Nucleus accumbens (tissue), 56 donors: ENCODE measurements around the gene KCNE2.

Source experiments
- DNase-seq, 56 donors: peaks; one replicate each; lab custom pipeline; 2025; lab: John Stamatoyannopoulos, UW

The KCNE2 gene, protein sequence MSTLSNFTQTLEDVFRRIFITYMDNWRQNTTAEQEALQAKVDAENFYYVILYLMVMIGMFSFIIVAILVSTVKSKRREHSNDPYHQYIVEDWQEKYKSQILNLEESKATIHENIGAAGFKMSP

DNA sequence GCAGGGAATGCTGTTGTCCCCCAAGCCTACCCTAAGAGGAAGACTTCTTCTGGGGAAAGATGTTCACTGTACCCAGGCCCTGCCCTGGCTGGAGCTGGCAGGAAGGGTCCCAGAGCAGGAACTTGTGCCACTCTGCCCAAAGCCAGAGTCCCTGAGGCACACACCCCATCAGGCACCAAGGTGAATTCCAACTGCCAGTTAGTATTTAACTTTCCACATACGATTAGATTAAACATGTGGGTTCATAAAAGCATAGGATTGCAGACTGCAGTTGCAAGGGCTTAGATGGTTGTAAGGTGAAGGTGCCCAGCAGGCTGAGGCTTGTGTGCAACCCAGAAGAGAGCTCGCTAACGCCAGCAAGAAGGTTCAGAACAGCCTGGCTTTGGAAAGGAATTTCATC is at the start of gene KCNE2:
KCNE2 (plus strand) TSS at position 274 of the 400 bp plus-strand sequence. CDS start 6,473 bp downstream, outside the sequence.
- DNase-seq = no peak

DNA sequence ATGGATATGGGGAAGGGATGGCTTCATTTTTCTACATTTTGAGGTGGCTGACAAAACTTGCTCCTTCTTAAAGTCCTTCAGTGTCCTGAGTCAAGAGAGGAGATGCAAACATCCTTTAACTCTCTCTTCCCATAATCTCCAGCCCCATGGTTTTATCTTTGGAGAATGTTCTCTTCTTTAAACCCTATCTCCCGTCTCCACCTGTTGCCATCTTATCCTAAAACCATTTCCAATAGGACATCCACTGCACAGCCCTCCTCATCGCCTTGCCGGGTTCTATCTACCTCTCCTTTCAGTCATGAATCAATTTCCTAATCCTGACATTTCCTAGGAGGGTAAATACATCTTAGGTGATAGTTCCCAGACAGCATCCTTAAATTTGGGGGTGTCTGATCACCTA is 44.2 kb upstream of the KCNE2 start:
- no peak for DNase-seq

DNA sequence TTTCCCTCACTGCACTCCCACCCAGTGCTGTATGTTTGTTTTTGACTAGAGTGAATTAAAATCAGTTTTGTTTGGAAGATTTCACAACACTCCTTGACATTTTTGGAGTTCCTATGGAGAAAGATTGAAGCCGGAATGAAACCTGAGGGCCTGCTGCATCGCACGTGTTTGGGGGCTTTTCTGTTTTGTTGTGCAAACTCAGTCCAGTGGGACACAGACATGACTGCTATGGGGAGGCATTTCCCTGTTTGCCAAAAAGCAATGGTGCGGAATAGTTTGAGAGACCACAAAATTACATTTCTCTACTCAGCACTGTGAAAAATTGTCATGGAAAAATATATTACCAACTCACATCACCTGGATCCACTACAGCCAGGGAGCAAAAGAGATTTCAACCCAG is 43.8 kb upstream of the KCNE2 start:
- no peak for DNase-seq

DNA sequence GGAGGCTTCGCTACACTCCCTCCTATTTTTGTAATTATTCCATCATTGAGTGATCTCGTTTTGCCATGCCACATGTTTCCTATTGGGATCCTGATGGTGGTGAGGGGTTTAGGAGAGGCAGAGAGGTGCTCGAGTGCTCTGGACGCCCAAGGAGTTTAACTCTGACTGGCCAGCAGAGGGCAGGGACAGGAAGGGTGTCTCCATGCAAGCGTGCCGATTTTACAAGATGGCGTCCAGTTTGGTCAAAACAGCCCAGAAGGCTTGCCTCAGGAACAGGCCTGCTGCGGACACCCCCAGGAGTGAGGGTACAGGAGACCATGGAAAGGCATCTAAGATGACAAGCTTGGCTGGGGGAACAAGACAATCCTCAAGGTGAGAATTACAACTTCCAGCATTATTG is 33.8 kb upstream of the KCNE2 start:
- DNase-seq = no peak

DNA sequence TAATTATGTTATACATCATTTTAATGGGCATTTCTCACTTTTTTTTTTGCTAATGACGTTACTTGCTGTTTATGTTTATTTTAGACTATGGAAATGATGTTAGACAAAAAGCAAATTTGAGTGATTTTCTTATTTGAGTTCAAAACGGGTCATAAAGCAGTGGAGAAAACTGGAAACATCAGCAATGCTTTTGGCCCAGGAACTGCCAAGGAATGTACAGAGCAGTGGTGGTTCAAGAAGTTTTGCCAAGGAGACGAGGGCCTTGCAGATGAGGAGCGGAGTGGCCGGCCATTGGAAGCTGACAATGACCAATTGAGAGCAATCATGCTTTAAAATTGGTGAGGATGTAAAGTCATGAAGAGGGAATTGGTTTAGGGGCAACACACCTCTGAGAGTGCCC is 32.1 kb upstream of the KCNE2 start:
- DNase-seq = no peak

DNA sequence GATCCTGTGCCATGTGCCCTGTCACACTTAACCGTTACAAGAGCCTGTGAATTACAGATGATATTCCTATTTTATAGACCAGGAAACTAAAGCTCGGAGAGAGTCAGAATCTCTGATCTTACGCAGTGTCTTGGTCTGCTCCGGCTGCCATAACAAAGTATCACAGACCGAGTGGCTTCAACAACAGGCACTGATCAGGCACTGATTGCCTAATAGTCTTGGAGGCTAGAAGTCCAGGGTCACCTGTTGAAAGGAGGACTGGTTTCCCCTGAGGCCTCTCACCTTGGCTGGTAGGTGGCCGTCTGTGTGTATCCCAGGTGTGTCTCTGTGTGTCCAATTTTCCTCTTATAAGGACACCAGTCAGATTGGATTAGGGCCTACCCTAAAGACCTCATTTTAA is 31.5 kb upstream of the KCNE2 start:
- no peak for DNase-seq

DNA sequence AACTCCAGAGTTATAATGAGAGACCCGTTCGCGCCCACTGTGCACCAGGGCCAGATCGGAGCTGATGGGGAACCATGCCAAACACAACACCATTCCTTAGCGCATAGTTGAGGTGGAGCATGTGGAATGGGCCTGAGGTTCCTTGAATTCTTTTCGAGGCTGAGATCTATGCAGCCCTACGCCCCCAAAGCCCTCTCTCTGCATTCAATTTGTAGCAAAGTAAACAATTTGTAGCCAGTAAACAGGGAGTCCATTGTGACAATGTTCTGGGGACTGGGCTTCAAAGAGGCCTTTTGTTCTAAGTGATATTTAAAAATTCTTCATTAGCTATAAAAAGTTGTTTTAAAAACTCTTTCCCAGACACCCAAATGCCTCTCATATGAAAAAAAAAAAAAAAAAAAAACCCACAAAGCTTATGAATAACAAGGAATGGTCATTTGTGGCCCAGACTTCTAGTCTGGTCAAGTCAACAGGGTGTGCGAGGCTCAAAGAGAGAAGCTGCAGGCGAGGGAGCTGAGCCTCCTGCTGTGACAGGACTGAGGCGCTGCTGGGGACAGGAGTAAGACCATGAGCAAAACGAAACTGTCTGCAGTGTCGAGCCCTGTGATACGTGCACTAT is 30.6 kb upstream of the KCNE2 start:
- peak in 1 of 56 donors; percentile 6 for DNase-seq

DNA sequence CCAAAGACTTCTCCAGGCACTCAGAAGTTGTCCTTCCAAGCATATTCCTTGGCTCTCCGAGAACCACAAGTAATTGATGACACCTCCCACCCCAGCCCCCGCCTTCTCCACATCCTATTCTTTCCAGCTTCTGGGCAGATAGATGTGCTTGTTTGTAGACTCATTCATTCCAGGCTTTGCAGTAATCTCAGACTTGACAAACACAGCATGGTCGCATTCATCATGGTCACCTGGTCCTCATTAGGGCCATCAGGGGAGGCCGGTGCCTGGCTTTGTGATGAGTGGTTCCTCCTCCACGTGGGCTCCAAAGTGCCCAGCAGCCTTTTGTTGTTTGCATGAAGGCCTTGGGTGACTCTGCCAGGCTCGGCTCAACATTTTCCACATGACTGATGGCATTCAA is 28.5 kb upstream of the KCNE2 start:
- peak in 2 of 56 donors; percentile 7 to 17 for DNase-seq

DNA sequence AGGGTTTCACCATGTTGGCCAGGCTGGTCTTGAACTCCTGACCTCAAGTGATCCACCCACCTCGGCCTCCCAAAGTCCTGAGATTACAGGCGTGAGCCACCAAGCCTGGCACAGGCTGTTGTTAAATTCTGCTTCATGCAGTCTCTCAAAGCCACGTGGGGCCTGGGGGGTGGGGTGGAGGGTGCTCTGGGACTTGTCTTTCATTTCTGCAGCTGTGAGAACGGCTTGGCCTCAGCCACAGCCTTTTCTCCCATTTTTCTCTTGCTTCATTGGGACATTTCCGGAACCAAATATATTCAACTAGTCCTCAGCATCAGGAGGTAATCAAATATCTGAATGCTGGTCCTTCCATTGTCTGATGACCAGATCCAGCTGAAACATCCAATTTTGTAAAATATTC is 27.6 kb upstream of the KCNE2 start:
- no peak for DNase-seq

DNA sequence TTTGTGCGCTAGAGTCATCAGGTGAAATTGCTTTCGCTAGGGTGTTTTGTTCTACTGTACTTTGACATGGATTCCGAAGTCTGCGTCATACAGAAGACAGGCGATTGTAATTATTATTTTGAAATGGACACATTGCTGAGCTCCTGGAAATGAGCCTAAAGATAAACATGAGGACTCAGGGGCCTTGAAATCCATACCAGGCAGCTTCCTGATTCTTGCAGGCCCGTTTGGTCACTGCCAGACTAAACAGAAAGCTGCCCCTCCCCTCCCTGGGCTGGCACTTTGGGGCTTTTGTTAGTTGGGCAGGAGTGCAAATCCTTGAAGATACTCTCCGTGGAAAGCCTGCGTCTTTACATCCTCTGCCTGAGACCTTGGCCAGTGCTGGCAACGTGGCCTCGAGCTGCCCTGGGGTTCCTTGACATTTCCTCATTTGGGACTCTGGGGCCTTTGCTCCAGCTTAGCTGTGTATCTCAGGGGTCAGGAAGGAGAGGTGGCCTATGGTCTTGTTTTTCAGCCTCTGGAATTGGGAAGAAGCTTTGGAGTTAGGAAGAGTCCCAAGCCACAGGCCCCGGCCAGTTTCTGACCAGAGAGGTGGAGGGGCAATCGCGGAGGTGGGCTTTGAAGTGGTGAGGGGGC is 26.9 kb upstream of the KCNE2 start:
- no peak for DNase-seq

DNA sequence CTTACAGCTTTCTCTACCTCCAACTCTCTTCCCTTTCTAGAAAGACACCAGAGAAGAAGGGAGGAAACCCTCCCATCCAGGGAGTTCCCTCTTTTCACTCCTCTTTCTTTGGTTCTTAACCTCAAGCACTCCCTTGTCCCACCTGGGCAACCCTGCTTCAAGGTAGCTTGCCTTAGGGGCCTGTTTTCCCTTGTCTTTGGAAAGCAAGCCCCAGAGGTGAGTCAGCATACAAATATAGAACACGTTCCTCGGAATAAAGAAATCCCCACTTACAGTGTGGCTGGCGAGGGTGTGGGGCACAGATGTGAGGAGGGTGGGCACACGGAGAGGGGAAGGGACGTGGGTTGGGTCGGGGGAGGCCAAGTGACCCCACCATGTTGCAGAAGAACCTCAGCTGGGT is 26.1 kb upstream of the KCNE2 start:
- no peak for DNase-seq

DNA sequence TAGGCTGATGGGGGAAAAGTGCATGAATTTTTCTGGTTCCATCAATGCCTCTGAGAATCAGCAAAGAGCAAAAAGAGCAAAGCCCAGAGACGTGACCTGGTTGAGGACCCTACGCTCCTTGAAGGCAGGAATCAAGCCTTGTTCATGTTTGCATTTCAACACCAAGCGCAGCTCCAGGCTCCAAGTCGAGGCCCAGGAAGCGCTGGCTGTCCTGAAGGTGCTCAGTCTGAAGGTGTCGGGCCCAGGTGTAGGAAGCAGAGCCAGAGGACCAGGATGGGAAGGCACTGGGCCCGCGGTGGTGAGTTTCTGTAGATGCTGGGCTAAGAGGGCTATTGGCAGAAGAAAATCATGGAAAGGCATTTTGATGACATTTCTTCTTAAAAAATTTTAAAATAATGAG is 25.6 kb upstream of the KCNE2 start:
- DNase-seq = no peak

DNA sequence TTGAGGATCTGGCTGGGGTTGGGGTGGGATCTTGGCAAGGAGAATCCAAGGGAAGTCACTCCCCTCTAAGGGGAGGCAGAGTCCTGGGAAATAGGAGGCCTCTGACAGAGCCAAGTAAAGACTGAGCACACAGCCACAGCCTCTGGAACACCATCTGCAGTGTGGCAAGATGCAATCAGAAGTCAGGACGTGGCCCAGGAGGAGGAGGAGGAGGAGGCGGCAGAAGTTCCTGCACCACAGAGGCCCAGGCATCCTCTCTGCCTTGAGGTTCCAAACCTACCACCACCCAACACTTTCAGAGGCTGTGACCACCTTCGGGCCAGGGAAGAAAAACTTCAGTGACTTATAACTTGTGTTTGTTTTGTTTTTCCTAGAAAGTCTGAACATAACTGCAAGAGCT is 23.7 kb upstream of the KCNE2 start:
- no peak for DNase-seq

DNA sequence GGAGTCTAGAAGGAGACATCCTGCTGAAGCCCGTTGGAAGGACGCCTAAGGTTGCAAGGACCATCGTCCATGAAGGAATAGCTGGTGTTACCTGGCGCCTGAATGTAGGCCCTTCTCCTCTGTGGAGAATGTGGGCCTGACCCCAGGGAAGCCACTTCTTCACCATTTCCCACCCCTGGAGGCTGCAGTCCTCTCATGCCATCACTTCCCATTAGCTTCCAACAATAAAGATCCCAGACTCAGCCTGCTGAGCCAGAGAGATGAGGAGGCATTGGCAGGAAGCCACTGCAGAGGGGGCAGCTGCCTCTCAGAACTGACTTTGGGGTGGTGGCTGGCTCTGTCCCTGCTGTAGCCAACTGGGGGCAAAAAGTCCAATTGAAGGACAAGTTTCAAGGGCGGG is 21.3 kb upstream of the KCNE2 start:
- no peak for DNase-seq

DNA sequence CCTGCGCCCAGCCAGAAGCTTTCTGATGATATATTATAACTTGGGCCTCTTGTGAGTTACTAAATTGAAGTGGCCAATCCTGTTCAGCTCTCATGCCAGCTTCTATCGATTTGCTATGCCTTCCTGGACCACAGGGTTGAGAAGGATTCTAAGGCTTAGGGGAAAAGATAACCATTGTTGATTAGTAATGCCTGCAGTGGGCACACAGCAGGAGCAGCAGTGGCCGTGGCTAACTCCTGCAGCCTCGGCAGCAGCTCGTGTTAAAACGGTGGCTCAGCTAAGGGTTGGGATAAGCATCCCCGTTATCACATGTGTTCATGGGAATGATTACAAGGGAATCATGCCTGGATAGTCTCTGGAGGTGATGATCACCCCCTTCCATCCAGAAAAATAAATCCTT is 20.5 kb upstream of the KCNE2 start:
- DNase-seq = no peak

DNA sequence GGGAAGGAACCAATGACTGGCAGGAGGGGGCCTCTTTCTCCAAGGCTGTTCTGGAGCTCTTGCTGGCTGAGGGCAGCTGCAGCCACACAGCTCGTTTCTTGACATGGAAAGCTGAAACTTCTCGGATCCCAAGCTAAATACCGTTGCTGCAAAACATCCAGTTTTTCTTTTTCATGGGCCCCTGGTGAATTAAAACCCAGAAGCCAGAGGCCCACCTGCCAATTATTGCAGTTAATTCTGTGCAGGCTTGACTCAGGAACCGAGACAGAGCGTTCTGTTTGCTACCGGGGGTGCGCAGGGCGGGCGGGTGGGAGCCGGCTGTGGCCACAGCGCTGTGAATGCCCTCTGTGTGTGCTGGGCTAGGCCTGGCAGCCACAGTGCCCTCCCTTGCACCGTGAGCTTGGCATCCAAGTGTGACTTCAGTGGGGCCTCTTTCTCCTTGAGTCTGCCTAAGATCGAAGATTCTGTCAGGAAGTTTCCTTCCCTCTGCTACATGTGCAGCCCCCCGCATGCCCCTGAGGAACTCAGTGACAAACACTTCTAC is 19.9 kb upstream of the KCNE2 start:
- DNase-seq = peak in 41 of 56 donors; percentile 9 to 64 (median 38)

DNA sequence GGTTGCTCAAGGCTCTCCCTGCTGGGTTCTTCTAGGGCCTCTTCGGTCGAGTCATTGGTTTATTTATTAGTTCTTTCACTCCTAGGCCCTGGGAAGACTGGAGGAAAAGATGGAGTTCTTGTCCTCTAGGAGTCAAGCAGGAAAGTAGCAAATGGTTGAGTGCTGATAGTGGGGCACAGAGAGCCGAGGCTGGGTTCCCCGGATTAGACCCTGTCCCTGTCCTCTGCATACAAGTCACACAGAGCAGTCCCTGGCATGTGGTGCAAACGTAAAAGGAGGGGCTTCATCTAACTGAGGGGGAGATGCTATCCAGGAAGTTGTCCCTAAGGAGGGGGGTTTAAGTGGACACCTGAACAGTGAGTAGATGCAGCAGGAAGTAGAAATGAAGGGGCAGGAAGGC is 19.2 kb upstream of the KCNE2 start:
- no peak for DNase-seq

DNA sequence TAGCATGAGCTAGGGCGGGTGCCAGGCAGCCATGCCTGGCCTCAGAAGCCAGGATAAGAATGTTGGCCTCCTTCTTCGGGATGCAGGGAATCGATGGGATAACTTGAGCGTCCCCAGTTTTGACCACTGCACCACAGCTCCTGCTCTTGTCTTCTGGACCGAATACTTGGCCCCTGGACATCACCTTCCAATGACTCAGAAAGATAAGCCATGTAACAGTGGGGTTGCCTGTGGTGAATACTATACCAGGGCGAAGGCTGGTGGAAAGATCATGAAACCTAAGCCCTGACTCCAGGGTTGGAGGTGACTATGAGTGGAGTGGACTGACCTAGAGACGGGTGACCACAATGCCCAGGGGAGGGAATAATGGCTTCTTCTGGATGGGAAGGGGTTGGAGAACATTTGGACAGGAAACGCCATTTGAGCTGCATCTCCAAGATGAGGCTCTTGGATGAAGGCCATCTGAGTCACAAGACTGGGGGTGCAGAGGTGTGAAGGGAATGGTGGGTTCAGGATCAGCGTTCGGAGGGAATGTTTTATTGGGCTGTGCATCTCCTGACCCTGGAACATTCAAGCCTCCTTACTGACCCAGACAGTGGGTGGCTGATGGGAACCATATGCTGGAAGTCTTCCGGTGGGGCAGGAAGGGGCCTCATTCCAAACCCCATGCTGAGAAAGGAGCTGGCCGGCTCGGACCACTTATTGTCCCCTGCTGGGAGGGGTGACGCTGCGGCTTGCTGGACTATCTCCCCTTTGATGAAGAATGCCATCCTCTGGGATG is 18.5 kb upstream of the KCNE2 start:
- DNase-seq = no peak

DNA sequence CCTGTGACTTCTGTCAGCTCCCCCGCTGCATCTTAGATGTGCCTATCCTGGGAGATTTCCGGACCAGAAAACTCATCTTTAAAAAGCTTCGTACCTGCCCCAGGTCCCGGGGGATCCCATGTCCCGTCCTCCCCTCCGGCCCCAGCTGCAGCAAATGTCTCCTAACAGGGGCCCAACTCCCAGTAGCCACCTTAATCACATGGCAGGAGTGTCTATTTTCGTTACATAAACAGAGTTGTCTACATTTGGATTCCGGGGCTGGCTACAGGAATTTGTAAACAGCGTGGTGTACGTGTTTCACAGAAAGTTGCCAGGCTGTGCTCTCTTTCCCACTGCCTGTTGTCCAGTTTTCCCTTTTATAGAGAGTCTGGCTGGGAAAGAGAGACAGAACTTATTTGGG is 17.9 kb upstream of the KCNE2 start:
- peak in 2 of 56 donors; percentile 6 to 32 for DNase-seq

DNA sequence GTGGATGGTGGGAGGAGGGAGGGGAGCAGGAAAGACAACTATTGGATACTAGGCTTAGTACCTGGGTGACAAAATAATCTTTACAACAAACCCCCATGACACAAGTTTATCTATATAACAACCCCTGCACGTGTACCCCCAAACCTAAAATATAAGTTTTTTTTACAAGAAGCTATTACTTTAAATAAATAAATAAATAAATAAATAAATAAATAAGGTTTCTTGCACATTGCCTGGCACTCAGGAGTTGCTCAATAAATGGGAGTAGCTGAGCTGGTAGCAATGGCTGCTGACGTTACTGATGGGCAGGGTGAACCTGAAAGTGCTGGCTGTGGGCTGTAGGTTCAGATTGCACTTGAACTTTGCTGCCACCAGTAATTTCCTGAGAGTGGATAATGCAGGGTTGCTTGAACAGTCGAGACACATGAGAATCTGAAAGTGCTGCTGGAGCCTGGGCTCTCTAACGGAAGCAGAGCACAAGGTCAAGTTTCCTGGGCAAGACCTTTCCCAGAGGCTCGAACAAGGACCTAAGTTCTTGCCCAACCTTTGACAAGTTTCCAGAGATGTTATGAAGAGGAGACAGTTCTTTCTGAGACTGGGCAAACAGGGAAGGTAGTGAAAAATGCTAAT is 14.8 kb upstream of the KCNE2 start:
- DNase-seq = no peak

DNA sequence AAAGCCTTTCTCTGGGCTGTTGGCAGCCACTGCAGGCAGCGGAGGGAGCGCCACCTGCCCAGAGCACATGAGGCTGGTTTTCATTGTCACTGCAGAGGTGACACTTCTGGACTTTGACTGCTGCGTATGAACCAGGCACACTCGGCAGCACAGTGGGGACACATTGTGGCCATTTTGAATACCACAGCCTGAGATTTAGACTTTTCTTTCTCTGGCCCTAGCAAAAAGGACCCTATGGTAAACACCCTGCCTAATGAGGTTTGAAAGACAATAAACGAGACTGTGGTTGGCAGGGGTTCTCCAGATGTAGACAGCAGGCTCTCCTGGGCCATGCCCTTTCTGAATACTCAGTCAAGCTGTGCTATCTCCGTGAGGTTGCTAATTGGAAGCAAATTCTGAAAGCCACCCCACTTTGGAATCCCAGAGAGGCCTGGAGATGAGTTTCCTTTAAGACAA is 12.0 kb upstream of the KCNE2 start:
- peak in 39 of 56 donors; percentile 8 to 64 (median 31) for DNase-seq
